GM18508 (cell line): ENCODE measurements around the gene PDGFB.

Experiments used
- ATAC-seq: cut with Tn5 transposase; IDR thresholded peaks from one replicate; pipeline ENCODE4 v1.9.1; 2021; ENCODE audit warnings: moderate number of reproducible peaks; ENCODE audit not compliant: insufficient read depth, unreplicated experiment

The PDGFB gene

DNA sequence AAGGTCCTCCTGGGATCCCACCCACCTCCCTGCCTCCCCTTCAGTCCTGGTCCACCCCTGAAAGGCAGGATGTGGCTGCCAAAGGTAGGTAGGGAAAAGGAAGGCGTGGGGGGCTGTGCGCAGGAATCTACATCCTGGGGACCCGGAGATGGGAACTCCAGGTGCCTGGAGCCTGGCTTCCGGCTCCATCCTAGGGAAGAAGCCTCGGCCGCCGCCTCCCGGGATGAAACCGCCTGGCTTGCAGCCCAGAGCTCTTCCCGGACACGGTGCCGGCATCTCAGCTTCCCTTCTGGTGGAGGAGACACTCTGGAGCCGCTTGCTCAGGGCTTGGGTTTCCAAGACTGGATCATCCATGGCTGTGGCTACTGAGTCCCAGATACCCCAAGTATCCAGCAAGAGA is 33.3 kb upstream of the PDGFB start:
- no peak for ATAC-seq

DNA sequence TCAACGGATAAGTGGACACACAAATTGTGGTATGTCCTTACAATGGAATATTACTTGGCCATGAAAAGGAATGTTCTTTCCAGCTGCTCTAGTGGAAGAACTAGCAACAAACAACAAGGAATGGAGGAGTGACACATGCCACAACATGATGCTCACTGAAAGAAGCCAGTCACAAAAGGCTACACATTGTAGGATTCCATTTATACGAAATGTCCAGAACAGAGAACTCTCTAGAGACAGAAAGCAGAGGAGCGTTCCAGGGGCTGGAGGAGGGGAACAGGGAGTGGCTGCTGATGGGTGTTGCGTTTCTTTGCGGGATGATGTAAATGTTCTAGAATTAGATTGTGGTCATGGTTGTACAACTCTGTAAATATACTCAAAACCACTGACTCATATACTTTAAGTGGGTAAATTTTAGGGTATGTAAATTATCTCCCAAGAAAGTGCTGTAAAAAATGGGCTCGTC is 32.4 kb upstream of the PDGFB start:
- ATAC-seq: no peak

DNA sequence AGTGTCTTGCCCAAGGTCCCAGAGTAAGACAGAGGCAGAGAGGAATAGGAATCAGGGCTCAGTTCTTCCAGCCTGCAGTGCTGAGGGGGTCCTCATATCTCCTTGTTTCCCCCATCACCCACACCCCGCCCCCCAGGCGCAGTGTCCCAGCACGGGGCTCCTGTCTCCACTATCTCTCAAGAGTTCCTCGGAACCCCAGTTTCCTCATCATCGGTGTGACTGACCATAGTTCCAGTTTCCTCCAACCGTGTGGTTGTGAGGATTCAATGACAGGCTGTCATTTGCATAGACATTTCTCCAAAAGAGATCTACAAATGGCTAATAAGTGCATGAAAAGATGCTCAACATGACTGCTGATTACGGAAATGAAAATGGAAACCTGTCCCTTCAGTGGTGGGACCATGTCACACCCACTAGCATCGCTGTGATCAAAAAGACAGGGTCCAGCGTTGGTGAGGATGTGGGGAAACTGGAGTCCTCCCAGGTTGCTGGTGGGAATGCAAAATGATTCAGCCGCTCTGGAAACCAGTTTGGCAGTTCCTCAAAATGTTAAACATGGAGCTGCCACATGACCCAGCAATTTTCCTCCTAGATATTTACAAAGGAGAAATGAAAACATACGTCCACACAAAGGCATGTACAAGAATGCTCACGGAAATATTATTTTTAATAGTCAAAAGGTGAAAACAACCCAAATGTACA is 31.8 kb upstream of the PDGFB start:
- ATAC-seq: no peak

DNA sequence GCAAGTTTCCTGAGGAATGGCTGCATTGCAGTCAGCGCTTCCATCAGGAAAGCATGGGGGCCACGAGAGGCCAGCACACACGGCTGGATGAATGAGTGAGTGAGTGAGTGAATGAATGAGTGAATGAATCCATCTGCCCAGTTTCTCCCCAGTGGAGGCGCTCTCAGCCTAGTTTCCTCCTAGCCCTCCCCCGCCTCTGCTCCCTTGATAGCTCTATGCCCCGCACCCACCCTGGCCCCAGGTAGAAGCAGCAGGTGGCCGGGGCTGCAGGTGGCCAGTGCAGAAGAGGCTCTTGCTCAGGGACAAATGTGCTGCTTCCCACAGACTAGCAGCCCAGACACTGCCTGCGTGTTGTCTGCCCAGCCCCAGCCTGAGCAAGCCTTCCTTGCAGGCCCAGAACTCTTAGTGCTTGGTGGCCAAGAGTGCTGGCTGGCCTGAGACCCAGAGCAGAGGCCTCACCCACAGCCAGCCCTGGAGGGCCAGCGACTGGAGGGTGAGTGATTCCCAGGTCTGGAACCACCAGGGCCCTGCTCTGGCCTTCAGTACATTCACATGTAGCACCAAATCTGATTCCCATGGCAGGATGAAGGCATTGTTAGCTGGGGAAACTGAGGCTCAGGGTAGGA is 31.1 kb upstream of the PDGFB start:
- no peak for ATAC-seq

DNA sequence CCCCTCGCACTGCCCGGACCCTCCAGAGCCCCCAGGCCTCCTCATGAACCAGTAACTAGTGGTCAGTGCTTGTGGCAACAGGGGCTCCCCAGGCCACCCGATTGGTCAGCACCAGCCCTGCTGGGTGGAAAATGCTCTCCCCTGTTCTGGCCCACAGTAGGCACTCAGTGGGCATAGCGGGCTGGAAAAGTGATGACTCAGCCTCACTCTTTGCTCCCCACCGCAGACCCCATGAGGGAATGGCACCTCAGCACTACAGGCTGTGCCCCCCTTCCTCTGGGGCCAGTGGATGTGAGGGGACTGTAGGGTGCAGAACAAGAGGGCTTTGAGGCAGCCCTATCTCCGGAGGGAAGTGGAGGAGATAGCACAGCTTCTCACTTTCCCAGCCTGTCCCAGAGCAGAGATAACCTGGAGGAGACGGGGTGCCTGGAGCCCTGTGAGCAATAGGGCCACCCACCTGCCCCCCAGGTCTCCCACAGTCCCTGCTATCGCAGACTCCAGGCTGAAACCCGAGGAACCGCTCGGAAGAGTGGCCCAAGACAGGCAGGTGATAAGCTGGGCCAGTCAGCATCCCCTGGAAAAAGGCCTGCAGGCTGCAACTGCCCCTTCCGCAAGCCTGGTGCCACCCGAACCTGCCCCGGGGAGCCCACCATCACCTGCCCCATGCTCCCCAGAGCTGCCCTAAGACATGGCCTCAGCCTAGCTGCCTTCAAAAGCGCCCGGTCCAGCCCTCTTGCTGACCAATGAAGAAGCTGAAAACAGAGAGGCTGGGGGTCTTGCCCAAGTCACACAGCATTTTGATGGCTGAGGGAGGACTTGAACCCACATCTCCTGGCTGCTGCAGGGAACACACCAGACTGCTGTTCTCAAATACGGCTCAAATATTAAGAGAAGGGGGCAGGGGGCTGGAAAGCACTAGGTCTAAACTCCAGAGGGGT is 29.4 kb upstream of the PDGFB start:
- ATAC-seq: no peak

DNA sequence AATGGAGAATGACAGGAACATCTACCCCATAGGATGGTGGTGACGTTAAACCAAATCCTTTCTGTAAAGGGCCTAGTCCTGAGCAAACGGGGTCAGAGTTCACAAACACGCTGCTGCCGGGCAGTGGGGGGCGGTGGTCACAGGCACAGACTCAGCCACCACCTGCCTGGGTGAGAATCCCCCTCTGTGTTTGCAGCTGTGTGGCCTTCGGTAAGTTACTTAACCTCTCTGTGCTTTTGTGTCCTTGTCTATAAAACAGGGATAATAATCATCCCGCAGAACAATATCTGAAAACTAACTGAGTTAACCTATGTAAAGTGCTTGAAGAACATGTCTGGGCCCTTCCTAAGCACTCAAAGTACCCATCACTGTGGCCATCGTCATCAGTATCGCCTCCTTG is 26.0 kb upstream of the PDGFB start:
- no peak for ATAC-seq

DNA sequence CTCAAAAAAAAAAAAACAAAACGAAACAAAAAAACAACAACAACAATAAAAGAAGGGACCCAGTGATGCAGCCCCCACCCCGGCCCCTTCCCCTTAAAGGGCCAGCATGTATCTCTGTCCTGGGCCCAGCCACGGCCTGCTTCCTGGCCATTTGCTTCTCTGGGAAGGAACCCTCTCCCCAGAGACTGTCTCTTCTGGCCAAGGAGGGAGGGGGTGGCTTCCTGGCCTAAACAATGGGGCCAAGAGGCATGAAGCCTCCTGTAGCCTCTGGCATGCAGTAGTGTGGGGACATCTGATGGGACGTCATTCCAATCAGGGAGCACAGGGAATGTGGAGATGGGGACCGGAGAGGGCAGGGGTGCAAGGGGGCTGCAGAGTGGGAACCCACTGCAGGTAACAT is 25.5 kb upstream of the PDGFB start:
- no peak for ATAC-seq

DNA sequence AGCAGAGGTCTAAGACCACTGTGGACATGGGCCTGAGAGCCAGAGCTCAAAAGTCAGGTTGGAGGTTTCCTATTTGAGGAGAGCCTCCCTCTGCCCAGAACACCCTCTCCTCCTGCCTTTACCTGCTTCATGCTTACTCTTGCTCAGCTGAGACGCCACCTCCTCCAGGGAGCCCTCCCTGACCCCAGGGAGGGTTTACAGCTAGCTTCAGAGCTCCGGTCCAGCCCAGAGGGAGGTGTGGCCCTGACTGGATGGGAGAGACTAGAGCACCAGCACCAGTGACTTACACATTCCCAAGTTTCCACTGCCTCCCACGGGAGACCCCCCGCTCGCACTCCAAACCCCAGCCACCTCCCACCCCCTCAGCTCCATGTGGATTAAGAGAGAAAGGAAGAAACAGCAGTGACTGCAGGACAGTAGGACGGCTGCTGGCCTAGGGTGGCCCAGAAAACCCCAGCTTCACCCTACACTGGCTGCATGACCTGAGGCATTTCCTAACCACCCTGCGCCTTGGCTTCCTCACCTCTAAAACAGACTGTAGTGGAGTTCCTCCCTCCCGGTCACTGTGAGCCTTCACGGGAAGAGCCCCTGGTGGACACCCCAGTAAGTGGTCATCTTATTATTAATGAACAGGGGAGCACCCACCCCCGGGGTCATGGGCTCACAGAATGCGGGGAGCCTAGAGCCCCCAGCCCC is 24.5 kb upstream of the PDGFB start:
- ATAC-seq: no peak

DNA sequence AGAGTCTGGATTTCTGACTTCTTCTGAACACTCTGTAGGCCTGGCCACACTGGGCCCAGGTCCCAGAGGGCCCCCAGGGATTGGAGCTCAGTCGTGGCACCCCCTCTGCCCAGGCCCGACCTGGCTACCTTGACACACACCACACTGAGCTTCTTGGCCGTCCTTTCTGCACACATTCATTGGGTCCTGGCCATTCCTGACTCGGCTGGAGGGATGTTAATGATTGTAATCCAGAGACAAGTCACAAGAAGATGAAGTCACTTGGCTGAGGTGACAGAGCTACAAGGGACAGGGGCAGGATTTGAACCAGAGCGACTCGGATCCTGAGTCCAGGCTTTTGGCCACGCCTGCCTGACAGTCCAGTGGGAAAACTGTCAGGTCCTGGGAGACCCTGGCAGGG is 23.9 kb upstream of the PDGFB start:
- ATAC-seq: no peak

DNA sequence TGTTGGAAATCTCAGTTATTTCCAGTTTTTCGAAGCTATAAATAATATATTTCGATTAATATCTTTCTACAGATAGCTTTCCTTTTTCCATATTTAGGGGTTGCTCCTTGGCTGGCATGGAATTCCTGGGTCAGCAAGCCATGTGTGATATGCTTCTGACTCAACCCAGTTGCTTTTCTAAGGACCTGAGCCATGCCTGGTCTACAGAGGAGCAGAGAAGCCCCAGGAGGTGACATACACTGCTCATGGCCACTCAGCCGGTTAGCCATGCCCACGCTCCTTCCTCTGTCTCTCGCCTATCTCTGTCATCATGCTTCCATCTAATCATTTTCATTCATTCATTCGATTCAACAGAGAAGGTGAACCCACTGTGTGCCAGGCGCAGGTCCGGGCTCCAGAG is 23.2 kb upstream of the PDGFB start:
- ATAC-seq: no peak

DNA sequence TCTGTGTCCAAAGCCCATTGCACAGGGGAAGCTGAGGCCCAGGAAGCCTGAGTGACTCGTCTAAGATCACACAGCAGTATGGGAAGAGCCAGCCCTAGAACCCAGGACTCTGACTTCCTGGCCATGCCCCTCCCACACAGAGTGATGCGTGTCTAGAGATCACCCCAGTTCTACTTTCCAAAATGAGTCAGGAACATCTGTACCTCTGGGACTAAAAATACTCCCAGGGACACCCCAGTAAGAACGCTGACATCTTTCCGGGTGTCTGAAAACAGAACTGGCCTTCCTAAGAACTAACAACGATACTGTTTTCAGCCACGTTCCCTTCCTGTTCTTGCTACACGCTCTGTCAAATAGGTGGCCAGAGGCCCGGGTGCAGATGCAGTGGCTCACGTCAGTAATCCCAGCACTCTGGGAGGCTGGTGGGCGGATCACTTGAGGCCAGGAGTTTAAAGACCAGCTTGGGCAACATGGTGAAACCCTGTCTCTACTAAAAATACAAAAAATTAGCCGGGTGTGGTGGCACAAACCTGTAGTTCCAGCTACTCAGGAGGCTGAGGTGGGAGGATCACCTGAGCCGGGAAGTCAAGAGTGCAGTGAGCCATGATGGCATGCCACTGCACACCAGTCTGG is 21.7 kb upstream of the PDGFB start:
- no peak for ATAC-seq

DNA sequence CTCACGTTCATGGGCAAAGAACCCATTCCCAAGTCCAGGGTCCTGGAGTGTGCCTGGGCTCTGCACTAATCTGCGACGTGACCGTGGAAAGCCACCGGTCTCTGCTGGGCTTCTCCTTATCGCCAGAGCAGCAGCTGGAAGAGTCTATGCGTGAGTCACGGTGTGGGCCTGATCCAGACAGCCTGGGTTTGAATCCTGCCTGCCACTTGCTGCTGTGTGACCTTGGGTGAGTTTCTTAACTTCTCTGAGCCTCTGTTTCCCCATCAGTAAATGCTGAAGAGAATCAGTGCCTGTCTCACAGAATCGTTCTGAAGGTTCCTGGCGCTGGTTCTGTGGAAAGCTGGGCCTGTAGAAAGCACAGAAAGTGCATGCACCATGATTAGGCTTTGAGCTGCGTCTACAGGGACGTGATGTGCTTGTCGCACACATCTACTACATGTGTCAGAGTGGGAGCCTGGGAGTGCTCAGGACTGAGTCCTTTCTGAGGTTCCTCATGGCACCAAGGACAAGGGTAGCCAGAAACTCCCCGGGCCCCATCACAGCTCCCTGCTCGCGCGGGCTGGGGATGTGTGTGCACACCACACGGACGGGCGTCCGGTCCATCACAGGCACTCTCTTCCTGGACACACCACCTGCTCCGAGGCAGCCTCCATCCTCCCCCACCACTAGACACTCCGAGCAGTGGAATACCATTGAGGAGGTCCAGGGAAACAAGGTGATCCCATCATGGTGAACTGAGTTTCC is 20.5 kb upstream of the PDGFB start:
- ATAC-seq: no peak

DNA sequence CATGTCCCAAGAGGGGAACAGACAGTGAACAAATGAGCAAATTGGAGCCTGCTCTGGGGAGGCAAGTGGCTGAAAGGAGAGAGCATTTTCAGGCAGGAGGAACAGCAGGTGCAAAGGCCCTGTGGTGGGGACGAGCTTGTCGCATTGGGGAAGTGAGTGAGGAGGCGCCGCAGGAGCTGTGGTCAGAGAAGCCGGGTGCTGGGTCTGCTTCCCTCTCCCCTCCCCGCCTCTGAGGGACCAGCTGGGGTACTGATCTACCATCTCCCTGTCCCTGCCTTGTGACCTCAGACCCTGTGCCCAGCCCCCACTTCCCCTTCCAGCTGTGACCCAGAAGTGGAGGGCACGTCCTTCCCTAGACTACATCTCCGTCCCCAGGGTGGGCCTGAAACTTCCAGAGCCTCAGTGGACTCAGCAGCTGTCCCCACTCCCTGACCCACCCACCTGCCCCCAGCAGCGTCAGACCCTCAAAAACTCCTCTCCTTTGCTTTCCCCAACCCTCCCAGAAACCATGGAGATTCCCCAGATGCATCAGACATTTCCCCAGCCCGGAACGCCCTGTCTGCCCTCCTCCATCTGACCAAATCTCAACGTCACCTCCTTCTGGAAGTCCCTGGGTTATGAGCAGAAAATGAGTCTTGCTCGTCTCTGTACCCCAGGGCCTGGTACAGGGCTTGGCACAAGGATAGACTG is 19.7 kb upstream of the PDGFB start:
- no peak for ATAC-seq

DNA sequence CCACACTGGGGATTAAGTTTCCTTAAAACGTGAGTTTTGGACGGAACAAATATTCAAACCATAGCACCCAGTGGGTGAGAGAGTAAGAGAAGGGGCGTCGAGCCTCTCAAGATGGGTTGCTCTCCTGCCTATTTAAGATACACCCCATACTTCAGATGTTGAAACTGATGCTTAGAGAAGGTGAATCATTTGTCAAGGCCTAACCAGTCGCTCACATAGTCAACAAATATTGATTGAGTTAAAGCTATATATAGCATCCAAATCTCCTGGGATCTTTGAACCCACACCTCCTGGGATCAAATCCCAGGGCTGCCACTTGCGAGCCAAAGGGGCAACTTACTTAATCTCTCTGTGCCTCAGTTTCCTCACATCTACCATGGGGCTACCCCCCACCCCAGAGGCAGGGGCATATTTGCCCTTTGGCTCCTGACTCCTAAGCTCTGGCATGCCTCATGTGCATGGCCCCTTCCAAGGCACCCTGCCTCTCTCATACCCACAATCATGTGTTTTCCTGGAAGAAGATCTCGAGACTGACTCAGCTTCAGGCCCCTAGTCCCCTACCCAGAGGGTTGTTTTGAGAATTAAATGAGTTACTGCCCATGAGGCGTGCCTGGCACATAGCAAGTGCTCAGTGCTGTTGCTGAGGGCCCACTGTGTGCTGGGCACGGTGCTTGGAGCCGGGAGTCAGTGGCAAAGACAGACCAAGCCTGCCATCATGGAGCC is 19.0 kb upstream of the PDGFB start:
- no peak for ATAC-seq

DNA sequence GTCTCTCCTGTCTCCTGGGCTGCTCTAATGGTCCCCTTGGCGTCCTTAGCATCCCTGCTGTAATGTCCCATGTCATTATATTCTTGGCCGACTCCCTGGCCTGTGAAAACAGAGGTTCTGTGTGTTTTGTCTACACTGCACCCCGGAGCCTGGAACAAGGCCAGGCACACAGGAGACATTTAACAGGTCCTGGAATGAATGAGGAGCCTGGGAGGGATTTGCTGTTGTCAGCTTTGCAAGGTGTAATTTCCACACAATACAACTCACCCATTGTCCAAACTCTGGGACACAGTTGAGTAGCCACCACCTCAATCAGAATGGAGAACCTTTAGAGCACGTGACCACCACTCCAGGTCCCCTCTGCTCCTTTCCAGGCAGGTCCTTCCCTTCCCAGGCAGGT is 14.9 kb upstream of the PDGFB start:
- no peak for ATAC-seq

DNA sequence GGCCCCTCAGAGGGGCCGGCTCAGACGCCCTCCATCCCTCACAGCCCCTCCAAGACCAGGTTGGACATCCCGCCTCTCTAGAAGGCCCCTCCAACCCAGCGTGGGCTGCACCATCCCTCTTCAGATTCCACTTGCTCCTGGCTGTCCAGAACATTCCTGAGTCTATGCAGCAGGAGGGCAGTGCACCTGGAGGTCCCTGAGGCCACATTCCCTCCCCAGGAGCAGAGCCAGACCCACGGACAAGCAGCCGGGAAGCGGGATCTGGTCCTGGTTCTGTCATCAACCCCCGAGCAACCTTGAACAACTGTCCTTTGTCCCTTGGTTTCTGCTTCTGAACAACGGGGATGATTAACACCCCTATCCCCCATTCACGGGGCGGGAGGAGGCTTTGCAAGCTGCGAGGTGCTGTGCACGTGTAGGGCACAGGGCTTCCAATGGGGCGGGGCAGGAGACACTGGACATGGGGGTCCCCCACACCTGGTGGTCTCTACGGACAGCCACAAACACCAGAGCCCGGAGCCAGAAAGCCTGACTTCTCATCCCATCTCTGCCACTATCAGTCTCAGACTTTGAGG is 13.2 kb upstream of the PDGFB start:
- no peak for ATAC-seq

DNA sequence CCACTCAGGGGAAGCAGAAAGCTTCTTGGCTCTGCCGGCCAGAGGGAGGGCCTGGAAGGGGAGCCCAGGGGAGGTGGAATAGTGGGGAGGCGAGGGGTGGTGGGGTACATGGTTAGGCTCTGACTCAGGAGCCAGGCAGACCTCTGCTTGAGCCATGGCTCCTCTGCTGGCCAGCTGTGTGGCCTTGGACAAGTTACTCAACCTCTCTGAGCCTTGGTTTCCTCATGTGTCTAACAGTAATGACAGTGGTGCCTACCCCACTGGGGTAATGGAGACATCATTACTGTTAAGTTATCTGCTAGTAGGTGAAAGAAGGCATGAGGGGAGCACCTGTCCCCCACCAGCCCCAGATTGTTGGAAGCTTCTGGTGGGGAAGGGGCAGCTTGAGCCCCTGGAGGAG is 12.2 kb upstream of the PDGFB start:
- no peak for ATAC-seq

DNA sequence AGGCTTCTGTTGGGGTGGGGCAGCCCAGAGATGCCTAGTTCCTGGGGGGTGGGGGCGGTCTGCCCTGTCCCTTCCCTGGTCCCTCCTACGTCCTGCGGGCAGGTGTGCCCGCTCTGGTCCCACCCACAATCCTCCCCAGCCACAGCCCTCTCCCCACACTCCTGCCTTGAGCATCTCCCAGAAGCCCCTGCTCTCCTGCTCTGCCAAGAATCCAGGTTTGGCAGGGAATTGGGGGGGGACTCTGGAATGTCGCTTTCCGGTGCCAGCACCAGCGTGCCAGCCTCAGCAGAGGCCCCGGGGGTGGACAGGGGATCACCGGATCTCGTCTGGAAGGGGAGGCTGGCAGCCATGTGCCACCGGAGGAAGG is 11.4 kb upstream of the PDGFB start:
- no peak for ATAC-seq
